ENCODE measurements around the gene HLA-DPA1. TPM values are rescaled to one million over a fixed set of nuclear protein-coding genes. Genes with fewer than 3 reads are reported as not detected.

HLA-DPA1 gene
- total RNA-seq, 1 donor from 2014 or later, result 600 TPM

DNA sequence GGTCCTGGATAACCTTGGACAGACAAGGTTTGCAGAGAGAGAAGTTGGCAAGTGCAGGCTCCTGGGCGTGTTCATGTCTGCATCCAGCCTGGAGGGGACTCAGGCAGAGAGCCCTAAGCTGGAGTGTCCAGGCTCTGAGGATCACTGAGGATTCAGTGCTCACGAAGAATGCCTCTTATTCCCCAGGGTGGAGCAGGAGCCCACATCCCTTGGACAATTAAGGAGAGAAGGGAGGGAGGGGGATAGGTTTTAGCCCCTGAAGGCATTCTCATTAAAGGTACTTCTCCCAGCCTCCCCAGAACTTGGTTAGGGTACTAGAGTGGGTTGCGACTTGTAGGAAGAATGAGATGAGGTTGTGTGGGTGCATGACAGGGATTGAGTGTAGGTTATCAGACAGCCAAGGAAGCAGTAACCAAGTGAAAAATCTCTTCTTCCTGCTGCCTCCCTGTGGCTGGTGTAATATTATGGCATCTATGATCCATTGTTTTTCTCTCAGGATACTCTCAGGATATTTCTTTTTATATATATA is 3.0 kb upstream of the HLA-DPA1 start:
- intact Hi-C loops (cut with DNase I), result no loop called here
- peaks cover 48% of the 10 kb centered on the region for H3K4me1 ChIP-seq
- no peaks in the 10 kb centered on the region for H3K27me3 ChIP-seq (ENCODE audit: low read depth)
- peak overlapping the region; percentile 68 for H3K4me3 ChIP-seq
- ATAC-seq, result peak; percentile 1 to 22
- DNase-seq, result no peak
- no peaks in the 10 kb centered on the region for H3K9me3 ChIP-seq
- H3K27ac ChIP-seq, result peak overlapping the region; percentile 90
- TF ChIP-seq, protein P1, sequence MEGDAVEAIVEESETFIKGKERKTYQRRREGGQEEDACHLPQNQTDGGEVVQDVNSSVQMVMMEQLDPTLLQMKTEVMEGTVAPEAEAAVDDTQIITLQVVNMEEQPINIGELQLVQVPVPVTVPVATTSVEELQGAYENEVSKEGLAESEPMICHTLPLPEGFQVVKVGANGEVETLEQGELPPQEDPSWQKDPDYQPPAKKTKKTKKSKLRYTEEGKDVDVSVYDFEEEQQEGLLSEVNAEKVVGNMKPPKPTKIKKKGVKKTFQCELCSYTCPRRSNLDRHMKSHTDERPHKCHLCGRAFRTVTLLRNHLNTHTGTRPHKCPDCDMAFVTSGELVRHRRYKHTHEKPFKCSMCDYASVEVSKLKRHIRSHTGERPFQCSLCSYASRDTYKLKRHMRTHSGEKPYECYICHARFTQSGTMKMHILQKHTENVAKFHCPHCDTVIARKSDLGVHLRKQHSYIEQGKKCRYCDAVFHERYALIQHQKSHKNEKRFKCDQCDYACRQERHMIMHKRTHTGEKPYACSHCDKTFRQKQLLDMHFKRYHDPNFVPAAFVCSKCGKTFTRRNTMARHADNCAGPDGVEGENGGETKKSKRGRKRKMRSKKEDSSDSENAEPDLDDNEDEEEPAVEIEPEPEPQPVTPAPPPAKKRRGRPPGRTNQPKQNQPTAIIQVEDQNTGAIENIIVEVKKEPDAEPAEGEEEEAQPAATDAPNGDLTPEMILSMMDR (IDR thresholded peaks at IDR 0.05), result no peak
- H3K36me3 ChIP-seq, result peaks cover 3% of the 10 kb centered on the region

DNA sequence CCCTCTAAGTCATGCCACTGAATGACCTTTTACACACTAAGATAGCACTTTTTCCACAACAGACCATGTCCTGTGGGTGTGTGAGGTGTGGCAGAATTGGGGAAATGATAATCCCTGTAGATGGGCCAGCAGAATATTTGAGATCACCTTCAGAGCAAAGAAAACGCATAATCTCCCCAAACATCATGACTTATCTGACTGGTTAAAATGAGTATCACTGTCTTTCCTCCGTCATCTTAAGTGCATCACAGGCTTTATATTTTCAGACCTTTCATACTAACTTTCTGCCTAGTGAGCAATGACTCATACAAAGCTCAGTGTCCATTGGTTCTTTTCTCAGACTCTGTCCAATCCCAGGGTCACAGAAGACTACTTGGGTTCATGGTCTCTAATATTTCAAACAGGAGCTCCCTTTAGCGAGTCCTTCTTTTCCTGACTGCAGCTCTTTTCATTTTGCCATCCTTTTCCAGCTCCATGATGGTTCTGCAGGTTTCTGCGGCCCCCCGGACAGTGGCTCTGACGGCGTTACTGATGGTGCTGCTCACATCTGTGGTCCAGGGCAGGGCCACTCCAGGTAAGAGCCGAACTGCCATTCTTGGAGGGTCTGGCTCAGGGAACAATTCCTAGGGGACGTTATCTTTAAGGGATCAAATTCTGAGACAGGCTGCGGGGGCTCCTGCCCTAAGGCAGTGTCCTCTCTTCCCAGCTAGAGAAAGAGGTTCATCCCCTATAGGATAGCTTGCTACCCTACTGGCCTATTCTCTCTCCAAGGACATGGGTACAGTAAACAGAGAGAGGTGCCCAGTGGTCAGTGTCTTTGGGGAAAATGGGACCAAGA is 2.3 kb upstream of the HLA-DPA1 start, which contains the start of gene HLA-DPB1:
Gene HLA-DPB1, plus strand, starts transcription at position 423 of the 838 bp plus-strand sequence. Its CDS starts 52 bp downstream, at position 475.
- intact Hi-C loops (cut with DNase I), result no loop called here
- Histone ChIP-seq H3K27me3 (ENCODE audit: low read depth) (no peaks in the 10 kb centered on the region), H3K27ac (peak within 1 kb of the TSS; percentile 90), H3K9me3 (no peaks in the 10 kb centered on the region), H3K36me3 (peaks cover 3% of the 10 kb centered on the region), H3K4me1 (peaks cover 48% of the 10 kb centered on the region), H3K4me3 (peak within 1 kb of the TSS; percentile 68)
- TF ChIP-seq, protein P1 (IDR thresholded peaks at IDR 0.05), result no peak
- peak; percentile 90 to 93 for ATAC-seq
- DNase-seq, result no peak

DNA sequence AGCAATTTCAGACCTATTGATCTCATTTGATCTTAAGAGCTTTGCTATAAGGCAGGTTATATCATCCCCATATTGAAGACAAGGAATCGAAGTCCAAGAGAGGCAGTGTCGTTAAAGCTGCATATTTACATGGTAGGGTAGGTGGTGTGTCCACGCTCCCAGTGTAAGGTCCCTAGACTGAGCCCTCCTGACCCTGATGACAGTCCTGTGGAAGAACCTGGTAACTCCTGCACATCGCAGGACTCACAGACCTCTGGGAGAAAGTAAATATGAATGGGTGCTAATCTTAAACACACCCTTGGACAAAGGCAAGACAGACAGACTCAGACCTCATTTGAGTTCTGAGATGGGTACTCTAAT is 1.7 kb upstream of the HLA-DPA1 start:
- H3K4me3 ChIP-seq, result peak overlapping the region; percentile 68
- no peaks in the 10 kb centered on the region for H3K9me3 ChIP-seq
- H3K36me3 ChIP-seq, result peaks cover 3% of the 10 kb centered on the region
- peaks cover 45% of the 10 kb centered on the region for H3K4me1 ChIP-seq
- intact Hi-C loops (cut with DNase I), result no loop called here
- DNase-seq, result no peak
- peak in 1 of 2 donors; percentile 1 for ATAC-seq
- H3K27me3 ChIP-seq (ENCODE audit: low read depth), result no peaks in the 10 kb centered on the region
- TF ChIP-seq, protein P1 (IDR thresholded peaks at IDR 0.05), result no peak
- H3K27ac ChIP-seq, result peak overlapping the region; percentile 90

DNA sequence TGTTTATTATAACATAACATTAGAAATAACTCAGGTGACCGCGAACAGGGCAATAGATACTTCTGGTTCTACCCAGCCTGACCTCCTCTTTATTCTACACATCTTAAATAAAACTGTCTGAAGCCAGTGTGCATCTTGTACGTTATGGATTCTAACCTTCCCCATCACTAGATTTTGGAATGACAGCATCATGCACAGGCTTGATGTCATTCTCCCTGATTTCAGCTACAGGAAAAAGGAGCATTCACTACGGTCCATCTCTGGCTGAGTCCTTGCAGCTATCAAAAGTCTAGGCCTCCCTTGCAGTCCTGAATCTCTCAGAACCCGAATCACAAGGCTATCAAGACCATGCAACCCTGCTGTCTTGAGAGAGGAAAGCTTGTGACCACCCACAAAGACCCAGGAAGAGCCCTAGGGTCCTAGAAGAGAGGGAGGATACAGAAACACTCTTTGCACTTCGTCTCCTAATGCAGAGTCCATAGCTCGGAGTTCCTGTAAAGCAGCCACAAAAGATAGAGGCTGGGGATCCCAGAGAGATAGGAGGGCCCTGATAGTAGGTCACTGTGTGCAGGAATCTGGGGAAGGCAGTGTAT is 845 bp downstream of the HLA-DPA1 start:
- no peak for DNase-seq
- intact Hi-C loops (cut with DNase I), result no loop called here
- peak overlapping the region; percentile 78 for H3K27ac ChIP-seq
- H3K4me1 ChIP-seq, result peaks cover 36% of the 10 kb centered on the region
- no peaks in the 10 kb centered on the region for H3K9me3 ChIP-seq
- H3K36me3 ChIP-seq, result peaks cover 21% of the 10 kb centered on the region
- ATAC-seq, result no peak
- no peaks in the 10 kb centered on the region for H3K27me3 ChIP-seq (ENCODE audit: low read depth)
- TF ChIP-seq, protein P1 (IDR thresholded peaks at IDR 0.05), result no peak
- peak overlapping the region; percentile 63 for H3K4me3 ChIP-seq

DNA sequence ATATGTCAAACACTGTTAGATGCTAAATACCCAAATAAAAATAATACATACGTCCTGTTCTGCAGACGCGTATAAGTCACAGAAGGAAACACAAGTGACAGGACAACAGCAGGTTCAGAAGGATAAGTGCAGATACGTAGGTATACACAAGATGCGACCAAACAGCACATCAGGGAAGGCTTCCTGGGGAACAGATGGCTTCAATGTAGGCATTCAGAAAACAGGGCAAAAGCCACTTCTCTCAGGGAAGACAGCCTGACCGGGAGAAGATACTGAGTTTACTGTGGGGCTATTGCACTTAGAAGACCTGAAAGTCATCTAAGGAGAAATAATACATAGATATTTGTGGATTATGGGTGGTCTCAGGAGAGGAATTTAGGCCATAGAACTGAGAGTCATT is 1.9 kb downstream of the HLA-DPA1 start:
- Histone ChIP-seq H3K9me3 (no peaks in the 10 kb centered on the region), H3K27me3 (ENCODE audit: low read depth) (no peaks in the 10 kb centered on the region), H3K4me3 (peak overlapping the region; percentile 63), H3K36me3 (peaks cover 31% of the 10 kb centered on the region), H3K27ac (peak overlapping the region; percentile 78), H3K4me1 (peaks cover 36% of the 10 kb centered on the region)
- ATAC-seq, result no peak
- intact Hi-C loops (cut with DNase I), result no loop called here
- TF ChIP-seq, protein P1 (IDR thresholded peaks at IDR 0.05), result no peak
- no peak for DNase-seq

Data from lower lobe of right lung (tissue), 2 donors.